ENCODE data around the gene CFAP410. TPM values are rescaled to one million over a fixed set of nuclear protein-coding genes. Genes with fewer than 3 reads are reported as not detected.

CFAP410 gene
- total and polyA plus RNA-seq, 7 donors: 8.3 to 13.7 (median 10.1) TPM

DNA sequence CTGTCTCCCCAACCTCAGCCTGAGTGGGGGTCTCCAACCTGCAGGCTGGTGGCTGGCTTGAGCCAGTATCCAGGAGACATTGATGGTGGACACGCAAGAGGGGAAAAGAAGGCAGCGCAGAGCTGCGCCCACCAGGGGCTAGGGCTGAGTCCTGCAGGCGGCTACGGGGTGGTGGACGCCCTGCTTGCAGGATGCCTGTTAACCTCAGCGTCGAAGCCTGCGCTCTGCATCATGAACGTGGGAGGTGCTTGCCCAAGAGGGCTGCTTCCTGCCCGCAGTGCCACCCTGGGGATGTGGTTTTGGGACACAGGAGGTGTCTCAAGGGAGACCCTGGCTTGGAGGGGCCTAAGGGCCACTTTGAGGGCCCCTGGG is 11.6 kb downstream of the CFAP410 start:
- DNase-seq (no peak), ATAC-seq (no peak)
- TF ChIP-seq, protein P1, sequence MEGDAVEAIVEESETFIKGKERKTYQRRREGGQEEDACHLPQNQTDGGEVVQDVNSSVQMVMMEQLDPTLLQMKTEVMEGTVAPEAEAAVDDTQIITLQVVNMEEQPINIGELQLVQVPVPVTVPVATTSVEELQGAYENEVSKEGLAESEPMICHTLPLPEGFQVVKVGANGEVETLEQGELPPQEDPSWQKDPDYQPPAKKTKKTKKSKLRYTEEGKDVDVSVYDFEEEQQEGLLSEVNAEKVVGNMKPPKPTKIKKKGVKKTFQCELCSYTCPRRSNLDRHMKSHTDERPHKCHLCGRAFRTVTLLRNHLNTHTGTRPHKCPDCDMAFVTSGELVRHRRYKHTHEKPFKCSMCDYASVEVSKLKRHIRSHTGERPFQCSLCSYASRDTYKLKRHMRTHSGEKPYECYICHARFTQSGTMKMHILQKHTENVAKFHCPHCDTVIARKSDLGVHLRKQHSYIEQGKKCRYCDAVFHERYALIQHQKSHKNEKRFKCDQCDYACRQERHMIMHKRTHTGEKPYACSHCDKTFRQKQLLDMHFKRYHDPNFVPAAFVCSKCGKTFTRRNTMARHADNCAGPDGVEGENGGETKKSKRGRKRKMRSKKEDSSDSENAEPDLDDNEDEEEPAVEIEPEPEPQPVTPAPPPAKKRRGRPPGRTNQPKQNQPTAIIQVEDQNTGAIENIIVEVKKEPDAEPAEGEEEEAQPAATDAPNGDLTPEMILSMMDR (IDR thresholded peaks at IDR 0.05): no peak
- peaks cover 0 to 39% of the 10 kb centered on the region in 2 donors for H3K36me3 ChIP-seq (ENCODE audit: insufficient read depth in 1 of 2, low read depth in 1 of 2)
- no peak overlapping the region for H3K4me3 ChIP-seq
- intact Hi-C loops (cut with DNase I): loop anchor here in 1 of 2 donors (10.0 kb wide), 1 partner anchor 57 kb away; no protein-coding TSS in a partner anchor
- 88 to 91% (median 89%) methylated on average over 10 to 11 of the region's 11 CpGs for WGBS, 3 donors
- no peak overlapping the region for H3K27ac ChIP-seq
- H3K27me3 ChIP-seq (ENCODE audit: insufficient read depth in 3 of 3, low read length in 2 of 3): no peaks in the 10 kb centered on the region
- no peaks in the 10 kb centered on the region for H3K4me1 ChIP-seq
- H3K9me3 ChIP-seq: no peaks in the 10 kb centered on the region

DNA sequence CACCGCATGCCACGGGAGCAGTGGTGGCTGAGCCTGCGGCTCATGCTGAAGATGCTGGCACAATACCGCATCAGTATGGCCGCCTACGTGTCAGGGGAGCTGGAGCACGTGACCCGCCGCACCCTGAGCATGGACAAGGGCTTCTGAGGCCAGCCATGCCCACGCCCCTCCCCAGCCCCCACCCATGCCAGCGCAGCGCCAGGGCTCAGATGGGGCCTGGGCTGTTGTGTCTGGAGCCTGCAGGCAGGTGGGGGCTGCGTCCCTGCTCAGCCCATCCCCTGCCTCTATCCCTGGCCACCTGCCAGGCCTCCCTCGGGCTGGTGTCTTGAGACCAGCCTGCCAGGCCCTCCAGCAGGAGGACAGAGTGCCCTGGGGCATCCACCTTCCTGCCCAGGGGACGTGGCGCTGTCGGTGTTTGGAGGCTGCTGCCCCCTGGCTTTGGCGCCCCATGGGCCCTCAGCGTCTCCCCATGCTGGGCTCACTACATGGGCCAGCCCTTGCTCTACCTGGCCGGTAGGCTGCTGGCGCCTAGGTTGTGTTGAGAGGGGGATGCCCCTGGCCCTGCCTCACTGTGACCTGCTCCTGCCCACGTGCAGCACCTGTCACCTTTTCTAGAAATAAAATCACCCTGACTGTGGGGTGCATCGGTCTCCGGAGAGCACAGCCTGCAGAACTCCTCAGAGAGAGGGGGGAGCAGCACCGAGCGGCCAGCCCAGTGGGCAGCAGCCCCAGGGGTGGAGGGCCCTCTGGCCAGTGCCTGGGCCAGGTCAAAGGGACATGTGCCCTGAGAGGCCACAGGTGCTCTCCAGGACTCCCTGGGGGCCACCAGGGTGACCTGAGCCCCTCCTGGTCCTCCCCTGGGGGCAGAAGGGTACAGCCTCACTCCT is 12.2 kb downstream of the CFAP410 start:
- Histone ChIP-seq H3K27ac (no peak overlapping the region), H3K36me3 (ENCODE audit: insufficient read depth in 1 of 2, low read depth in 1 of 2) (peaks cover 0 to 44% of the 10 kb centered on the region in 2 donors), H3K4me3 (no peak overlapping the region), H3K9me3 (no peaks in the 10 kb centered on the region), H3K4me1 (no peaks in the 10 kb centered on the region), H3K27me3 (ENCODE audit: insufficient read depth in 3 of 3, low read length in 2 of 3) (no peaks in the 10 kb centered on the region)
- DNase-seq (no peak), ATAC-seq (no peak)
- TF ChIP-seq, protein P1 (IDR thresholded peaks at IDR 0.05): no peak
- WGBS, 3 donors: 87 to 91% (median 89%) methylated on average over 24 to 26 of the region's 26 CpGs
- intact Hi-C loops (cut with DNase I): loop anchor here in 1 of 2 donors (10.0 kb wide), 1 partner anchor 58 kb away; no protein-coding TSS in a partner anchor

DNA sequence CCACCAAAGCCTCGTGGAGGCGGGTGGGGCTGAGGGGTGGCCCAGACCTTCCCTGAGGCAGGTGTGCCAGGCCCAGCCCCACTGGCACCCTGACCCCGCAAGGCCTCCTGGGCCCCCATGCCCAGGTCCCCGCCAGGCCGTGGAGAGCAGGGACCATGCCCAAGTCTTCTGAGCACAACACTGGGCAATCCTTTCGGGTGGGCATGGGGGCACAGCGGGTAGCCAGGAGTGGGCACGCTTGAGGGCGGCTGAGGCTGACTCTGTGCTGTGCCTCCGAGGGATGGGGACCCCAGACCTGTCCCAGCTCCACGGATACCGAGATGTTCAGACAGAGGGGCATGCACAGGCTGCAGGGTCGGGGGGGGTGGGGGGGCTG is 12.9 kb downstream of the CFAP410 start:
- WGBS, 3 donors: 86 to 92% (median 91%) methylated on average over 11 to 13 of the region's 13 CpGs
- Histone ChIP-seq H3K36me3 (ENCODE audit: insufficient read depth in 1 of 2, low read depth in 1 of 2) (peaks cover 0 to 42% of the 10 kb centered on the region in 2 donors), H3K4me3 (no peak overlapping the region), H3K27ac (no peak overlapping the region), H3K9me3 (no peaks in the 10 kb centered on the region), H3K4me1 (no peaks in the 10 kb centered on the region), H3K27me3 (ENCODE audit: insufficient read depth in 3 of 3, low read length in 2 of 3) (no peaks in the 10 kb centered on the region)
- no peak for ATAC-seq
- intact Hi-C loops (cut with DNase I): loop anchor here in 1 of 2 donors (10.0 kb wide), 1 partner anchor 59 kb away; no protein-coding TSS in a partner anchor
- TF ChIP-seq, protein P1 (IDR thresholded peaks at IDR 0.05): no peak
- DNase-seq: no peak

DNA sequence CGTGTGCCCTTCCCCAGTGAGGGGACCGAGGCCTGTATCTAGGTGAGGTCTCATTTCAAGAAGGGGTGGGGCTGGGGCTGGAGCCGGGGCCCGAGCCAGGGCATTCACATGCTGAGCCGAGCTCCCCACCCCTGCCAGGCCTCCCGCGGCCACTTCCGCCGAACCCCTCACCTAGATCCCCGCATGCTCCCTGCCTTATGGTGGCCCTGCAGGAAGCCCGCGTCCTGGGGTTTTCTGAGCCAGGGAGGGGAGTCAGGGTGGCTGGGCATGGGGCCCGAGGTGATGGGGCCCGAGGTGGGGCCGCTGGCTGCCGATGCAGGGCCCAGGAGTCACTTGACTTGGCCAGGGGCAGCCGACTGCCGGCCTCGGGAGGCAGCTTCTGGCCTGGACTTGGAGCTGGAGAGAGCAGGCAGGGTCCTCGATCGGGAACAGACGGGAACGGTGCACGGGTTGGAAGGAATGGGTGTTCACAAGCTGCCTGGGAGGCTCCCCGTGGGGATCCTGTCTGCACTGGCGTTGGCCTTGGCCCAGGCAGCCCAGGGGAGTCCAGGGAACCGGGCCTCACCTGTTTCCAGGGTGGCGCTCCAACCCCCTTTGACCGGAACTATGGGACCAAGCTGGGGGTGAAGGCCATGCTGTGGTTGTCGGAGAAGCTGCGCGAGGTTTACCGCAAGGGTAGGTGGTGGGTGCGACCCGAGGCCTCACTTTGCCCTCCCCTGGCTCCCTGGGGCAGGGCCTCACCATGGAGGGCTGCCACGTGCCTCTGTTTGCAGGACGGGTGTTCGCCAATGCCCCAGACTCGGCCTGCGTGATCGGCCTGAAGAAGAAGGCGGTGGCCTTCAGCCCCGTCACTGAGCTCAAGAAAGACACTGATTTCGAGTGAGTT is 13.6 kb downstream of the CFAP410 start:
- ATAC-seq: no peak
- Histone ChIP-seq H3K27me3 (ENCODE audit: insufficient read depth in 3 of 3, low read length in 2 of 3) (no peaks in the 10 kb centered on the region), H3K27ac (no peak overlapping the region), H3K9me3 (no peaks in the 10 kb centered on the region), H3K36me3 (ENCODE audit: insufficient read depth in 1 of 2, low read depth in 1 of 2) (peaks cover 0 to 42% of the 10 kb centered on the region in 2 donors), H3K4me3 (no peak overlapping the region), H3K4me1 (no peaks in the 10 kb centered on the region)
- 82 to 84% (median 83%) methylated on average over 42 to 44 of the region's 44 CpGs for WGBS, 3 donors
- no peak for DNase-seq
- TF ChIP-seq, protein P1 (IDR thresholded peaks at IDR 0.05): no peak
- intact Hi-C loops (cut with DNase I): loop anchor here in 1 of 2 donors (10.0 kb wide), 1 partner anchor 59 kb away; no protein-coding TSS in a partner anchor

Measured in psoas muscle (tissue), 8 donors.